Measurements from ENCODE around the gene TMEM231.
"Not testable (repeated sequence)": the region's sequence is repeated elsewhere in the genome, so short reads cannot be mapped to it uniquely, and the experiment has no call there.

TMEM231 gene

DNA sequence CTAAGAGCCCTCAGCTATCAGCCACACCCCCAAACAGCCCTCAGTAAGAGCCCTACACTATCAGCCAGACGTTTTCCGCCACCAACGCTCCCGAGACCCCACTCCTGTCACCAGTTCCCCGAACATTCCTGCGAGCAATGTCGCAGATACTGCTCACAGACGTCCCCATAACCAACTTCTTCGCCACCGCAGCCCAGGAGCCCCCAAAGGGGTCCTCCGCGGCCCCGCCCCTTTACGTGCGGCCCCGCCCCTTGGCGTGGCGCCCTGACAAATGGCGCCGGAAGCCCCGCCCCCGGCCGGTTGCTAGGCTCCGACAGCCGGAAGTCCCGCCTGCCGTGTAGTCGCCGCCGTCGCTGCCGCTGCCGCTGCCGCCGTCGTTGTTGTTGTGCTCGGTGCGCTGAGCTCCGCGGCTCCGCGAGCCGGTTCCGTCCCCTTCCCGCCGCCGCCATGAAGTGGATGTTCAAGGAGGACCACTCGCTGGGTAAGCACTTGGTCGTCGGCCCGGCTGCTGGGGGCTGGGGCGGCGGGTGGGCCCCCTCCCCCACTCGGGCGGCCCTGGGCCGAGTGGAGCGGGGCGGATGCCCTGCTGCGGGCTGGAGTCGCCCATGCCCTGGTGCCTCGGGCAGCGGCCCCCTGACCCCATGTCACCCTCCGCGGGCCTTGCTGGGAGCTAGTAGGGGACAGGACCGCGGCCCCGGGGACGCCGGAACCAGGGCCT, 10.1 kb upstream of the TMEM231 start, which contains the start of gene GABARAPL2:
GABARAPL2 (plus strand) TSS at position 340 of the 718 bp plus-strand sequence; CDS start at position 448, 108 bp downstream.
- peak; percentile 14 for DNase-seq

DNA sequence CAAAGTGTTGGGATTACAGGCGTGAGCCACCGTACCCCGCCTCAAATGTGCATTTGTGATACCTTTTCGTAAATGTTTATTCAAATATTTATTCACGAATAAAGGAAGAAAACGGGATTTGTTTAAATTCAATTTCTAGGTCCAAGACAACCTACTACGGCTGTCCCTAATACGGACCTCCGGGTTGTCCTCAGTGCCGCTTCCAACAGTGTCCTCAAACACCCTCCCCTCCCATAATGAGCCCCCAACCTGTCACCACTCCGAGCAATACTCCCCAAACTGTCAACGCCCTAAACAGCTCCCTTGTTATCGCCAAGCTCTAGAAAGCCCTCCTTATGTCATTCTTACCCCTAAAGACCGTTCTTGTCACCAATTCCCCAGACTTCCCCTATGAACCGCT, 9.6 kb upstream of the TMEM231 start:
- no peak for DNase-seq

DNA sequence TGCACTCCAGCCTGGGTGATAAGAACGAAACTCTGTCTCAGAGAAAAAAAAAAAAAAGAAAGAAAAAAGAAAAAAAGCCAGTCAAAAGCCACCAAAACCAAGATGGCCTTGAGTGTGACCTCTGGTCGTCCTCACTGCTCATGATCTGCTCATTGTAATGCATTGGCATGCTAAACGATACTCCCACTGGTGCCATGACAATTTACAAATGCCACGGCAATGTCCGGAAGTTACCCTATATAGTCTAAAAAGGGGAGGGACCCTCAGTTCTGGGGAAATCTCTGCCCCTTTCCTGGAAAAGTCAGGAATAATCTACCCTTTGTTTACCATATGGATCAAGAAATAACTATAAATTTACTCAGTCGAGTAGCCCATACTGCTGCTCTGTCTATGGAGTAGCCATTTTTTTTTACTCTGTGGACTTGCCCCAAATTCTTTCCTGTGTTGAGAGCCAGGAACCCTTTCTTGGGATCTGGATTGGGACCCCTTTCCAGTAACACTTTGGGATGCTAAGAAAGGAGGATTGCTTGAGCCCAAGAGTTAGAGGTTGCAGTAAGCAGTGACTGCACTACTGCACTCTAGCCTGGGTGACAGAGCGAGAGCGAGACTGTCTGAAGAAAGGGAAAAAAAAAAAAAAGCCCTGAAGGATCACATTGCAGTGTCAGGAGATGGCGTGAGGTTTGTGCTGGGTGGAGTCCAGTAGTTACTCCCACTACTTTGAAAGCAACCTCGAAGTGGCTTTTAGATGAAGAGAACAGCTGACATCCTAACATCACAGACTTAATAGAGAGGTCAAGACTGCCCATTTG, 3.7 kb upstream of the TMEM231 start:
- DNase-seq = no peak

DNA sequence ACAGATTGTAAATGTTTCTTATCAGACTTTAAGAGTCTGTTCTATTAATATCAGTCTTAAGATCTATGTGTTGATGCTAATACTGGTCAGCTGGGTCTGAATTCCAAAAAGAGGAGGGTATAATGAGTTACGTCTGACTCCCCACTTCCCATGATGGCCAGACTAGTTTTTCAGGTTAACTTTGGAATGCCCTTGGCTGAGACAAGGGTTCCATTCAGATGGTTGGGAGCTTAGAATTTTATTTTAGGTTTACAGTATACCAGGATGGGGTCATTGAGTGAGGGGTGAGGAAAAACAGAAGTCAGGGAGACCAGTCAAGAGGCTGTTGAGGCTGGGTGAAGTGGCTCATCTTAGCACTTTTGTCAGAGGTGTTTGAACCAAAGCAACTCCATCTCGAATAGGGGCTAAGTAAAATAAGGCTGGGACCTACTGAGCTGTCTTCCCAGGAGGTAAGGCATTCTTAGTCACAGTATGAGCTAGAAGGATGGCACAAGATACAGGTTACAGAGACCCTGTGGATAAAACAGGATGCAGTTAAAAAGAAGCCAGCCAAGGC, 2.9 kb upstream of the TMEM231 start:
- no peak for DNase-seq

DNA sequence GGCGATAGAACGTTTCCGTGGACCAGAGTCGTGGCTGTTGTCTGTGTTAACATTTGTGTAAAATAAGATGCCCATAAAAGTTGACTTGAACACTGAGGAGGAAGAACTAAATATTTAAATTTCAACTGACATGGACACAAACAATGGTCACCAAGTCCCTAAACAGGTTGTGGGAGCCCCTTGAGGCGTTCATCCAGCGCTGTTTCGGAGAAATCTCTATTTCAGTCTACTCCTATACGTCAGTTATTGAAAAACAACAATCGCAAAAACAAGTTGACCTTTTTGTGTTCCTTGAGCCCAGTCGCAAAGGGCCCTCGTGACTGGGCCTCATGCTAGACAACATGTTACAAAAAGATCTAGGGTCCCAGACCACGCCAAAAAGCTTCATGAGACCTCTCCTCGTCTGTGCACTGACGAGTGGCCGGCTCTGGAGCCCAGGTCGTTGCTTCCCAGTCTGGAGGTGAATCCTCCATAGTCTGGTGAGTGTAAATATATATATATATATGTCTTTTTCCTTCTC, 439 bp upstream of the TMEM231 start:
- no peak for DNase-seq

DNA sequence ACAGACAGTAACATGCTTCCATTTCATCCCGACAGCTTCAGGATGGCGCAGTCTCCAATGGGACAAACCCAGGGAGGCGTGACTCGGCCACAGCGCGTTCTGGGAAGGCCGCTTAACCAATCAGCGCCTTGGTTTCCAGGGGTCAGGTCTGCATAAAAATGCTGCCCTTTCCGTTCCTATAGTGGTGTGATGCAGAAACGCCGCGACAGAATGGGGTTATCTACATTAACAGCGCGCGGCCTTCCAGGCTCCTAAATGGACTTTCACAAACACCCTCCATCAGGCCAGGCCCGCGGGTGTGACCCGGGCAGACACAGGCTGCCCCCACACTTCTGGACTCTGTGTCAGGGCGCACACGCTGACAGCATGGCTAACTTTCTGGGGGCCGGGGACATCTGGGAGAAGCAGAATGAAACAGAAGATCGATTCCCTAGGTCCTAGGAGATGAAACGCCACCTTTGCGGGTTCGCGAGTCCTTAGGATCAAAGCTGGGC, 792 bp downstream of the TMEM231 start:
- DNase-seq = peak; percentile 11

DNA sequence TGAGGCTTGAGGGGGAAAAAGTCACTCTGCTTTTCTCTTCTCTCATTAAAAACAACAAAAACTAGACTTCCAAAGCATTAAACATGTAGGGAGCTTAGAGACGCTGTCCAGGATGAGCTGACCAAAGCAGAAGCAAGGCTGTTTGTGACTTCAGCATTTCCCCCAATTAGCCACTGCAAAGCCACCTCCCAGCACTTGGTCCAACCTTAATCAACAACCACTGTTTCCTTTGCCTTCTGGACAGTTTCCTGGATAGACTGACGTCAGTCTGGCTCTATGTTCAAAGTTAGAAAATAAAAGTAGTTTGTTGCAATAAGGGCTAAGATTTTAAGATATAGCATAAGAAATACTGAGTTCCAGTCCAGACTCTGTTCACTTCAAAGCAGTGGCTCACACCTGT, 3.1 kb downstream of the TMEM231 start:
- no peak for DNase-seq

DNA sequence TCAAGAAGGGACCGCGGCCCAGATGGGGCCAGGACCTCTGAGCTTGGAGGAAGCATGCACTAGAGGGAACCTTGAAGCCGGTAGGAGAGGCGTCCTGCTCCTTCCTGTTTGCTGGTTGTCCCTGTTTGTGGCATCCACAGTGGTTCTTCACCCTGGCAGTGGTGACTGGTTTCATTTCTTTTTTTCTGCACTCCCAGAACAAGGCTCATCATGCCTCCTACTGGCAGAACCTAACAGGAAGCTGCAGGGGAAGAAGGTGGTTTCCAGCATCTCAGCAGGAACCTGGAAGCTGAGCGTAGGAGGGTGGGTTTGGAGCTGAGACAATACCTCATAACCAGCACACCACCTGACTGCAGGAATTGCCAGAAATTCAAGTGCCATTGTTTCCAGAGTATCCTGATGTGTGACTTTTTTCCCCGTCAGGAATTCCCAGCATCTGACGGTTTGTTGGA, 5.8 kb downstream of the TMEM231 start:
- no peak for DNase-seq

DNA sequence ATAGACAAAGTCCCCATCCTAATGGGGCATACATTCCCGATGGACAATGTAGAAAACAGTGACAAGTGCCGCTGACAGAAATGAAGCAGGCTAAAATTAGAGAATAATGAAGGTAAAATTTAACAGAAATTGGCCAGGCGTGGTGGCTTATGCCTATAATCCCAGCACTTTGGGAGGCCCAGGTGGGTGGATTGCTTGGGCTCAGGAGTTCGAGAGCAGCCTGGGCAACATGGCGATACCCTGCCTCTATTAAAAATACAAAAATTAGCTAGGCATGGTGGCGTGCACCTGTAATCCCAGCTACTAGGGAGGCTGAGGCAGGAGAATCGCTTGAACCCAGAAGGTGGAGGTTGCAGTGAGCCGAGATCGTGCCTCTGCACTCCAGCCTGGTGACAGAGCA, 7.6 kb downstream of the TMEM231 start:
- not testable (repeated sequence) for DNase-seq

DNA sequence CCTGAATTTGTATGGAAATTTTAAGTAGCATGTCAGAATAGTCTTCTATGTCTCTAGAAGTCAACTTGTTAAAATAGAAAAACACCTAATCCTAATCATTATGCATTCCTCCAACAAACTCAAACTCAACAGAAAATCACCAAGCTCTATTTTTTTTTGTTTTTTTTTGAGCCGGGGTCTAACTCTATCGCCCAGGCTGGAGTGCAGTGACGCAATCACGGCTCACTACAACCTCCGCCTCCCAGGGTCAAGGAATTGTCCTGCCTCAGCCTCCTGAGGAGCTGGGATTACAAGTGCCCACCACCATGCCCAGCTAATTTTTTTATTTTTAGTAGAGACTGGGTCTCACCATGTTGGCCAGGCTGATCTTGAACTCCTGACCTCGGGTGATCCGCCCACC, 9.8 kb downstream of the TMEM231 start:
- no peak for DNase-seq

DNA sequence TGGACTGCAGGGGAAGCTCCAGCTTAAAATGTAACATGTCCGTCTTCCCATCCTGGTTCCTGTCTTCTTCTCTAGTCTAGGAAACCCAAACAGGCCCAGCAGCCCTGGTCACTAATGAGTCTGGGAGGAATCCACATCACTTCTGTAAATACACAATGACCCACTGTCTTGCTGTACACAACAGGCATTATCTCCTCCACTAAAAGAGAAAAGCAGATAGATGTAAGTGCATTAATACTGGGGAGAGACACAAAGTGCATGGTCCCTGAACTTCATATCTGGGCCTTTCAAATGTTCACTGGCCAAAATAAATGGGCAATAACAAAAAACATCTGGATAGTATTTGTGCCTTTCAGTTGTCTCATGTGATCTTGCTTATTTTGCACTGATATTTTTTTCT, 10.2 kb downstream of the TMEM231 start:
- DNase-seq = not testable (repeated sequence)

DNA sequence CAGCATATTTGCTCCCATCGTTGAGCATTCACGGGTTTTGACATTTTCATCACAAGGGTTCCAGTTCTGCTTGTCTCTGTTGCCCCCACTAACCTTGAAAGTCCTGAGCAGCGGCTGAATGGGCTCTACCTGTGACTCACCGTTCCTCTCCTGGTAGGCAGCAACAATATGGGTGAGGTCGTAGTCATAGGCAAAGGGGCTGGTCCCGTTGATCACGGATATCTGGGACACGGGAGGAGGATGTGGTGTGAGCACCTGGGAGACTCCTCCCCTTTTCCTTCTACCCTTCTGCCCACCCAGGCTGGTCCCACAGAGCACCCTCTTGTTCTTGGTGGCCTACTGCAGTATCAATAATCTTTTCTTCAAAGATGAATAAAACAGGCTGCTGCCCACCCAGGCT, 13.6 kb downstream of the TMEM231 start:
- DNase-seq = not testable (repeated sequence)

DNA sequence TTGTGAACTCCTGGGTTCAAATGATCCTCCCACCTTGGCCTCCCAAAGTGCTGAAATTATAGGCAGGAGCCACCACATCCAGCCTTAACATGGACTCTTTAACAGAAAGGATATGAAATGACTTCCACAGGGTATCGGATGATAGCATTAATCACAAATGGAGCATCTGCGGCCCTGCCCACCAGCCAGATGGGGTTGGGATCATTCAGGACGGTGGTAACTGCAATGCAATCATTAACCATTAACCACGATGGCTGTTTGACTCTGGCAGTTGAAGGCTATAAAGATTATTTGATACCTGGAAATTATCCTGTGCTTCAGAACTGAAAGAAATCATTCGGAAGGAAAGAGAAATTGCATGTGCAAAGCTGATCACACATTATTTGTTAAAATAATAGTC, 14.8 kb downstream of the TMEM231 start:
- DNase-seq = no peak

DNA sequence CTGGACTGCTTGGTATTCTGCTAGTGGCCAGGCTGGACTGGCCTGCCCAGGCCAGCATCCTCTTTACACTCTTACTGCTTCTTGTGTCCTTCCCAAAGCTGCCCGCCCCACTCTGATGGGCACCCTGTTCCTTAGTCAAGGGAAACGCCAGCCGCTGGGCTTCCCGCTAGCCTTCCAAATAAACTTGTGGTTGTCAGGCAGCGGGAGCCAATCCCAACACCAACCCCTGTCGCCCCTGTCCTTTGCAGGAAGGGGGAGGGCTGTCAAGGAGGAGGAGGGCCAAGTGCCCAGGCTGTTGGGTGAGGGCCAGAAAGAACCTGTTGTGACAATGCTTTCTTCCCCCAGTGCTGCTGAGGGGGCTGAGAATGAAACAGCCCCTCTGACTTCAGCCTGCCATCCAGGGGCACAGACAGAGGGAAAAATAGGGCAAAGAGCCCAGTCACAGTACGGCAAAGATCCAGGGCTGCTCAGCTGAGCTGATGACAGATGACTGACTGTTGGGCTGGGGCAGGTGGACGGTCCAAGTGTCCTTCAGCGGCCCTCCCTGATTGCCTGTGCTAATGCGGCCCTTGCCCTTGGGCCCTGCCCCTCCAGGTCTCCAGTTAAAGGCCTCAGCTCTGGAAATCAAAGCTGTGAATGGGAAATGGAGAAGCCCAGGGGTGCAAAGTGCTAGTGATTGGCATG, 17.0 kb downstream of the TMEM231 start:
- DNase-seq = not testable (repeated sequence)

DNA sequence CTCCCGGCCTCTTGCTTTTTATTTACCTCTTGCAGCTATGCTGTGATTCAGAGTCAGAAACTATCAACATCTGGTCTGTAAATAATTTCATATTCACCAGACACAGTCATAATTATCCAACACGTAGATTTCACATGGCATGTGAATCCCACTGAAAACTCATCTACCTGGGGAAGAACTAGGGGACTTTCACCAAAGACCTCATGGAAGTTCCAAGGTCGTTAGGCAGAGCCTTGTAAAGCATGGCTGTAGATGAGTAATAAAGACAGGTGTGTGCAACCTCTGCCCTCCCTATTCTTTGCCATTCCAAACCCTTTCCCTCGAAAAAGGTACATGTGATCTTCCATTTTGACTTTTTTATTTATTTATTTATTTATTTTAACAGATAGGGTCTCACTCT, 18.3 kb downstream of the TMEM231 start:
- no peak for DNase-seq

DNA sequence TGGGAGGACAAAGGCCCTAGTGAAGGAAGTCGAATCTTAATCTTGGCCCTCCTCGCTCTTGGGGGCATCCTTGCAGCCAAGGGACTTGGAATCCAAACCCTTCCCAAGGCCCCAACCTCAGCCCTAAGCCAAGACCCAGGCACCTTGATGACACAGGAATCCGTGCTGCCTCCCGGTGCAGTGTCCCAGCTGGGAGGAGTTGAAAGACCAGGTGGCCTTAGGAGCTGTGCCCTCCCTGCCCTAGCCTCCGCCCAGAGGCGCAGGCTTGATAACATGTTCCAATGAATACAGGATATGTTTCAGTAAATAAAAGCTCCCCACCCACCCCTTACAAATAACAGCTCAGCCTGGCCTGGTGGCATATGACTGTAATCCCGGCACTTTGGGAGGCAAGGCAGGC, 20.2 kb downstream of the TMEM231 start, which contains the start of gene CHST5:
CHST5 (minus strand) TSS at position 208 of the 400 bp plus-strand sequence. CDS start 5,724 bp downstream, outside the sequence.
- no peak for DNase-seq

DNA sequence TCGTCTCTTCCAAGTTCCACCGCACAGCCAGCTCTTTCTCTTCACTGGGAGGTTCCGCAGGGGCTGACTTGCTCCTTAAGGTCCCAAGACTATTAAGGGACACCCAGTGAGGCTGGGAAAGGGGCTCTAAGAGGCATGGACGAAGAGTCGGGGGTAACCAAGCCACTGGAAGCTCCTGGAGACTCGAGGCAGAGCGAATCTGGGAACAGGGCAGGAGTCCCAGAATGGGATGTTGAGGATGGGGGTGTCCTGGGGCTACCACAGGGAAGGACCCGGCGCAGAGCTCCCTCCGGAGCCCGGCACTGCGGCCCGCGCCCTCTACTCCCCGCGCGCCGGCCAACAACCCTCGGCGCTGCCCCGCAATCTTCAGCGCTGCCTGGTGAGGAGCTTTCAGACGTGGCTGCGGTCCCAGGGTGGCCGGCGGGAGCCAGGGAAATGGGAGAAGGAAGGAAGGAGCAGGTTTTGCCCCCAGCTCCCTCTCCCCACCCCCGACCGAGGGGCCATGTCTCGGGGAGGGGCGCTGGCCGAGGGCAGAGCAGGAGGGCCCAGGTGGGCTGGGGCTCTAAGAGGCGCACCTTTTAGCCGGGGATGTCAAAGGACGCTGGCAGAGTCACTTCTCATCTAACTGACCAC, 20.7 kb downstream of the TMEM231 start:
- no peak for DNase-seq

DNA sequence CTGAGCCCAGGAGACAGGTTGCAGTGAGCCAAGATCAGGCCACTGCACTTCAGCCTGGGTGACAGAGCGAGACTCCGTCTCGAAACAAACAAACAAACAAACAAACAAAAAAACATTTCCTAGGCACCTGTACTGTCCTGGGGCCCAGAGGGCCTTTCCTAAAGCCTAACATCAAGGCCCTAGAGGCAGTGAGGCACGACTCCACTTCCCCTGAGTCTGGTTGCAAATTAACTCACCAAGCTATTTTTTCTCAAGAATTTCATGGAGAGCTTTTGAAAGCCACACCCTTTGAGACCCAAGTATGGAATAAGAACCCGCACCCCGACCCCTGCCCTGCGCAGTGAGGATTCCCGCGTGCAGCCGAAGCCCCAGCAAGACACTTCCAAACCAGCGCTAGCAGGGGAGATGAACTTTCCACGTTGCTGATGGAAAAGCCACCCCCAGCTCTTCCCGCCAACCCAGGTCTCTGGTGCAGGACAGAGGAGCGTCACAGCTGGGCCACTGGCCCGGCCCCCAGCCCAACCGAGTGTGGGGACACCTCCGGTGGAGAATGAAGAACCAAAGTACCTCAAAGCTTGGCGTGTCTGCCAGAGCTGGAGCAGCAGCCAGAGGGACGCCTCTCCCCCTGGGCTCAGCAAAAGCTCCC, 21.4 kb downstream of the TMEM231 start:
- DNase-seq = no peak

DNA sequence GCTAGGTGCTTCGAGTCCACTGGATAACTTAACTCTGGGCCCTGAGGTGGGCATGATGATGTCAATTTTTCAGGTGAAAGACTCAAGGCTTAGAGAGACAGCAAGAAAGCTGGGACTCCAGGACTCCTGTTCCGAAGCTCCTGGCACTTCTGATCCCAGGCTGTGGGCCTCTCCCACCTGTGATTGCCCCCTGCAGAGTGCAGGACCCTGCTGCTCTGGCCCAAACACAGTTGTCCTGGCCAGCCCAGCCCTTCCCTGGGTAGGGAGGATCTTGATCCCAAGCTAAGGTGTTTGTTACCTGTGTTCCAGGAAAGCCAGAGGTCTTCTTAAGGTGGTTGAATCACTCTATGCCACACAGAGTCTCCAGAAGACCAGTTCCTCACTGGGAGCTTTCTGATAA, 23.3 kb downstream of the TMEM231 start:
- DNase-seq = no peak

DNA sequence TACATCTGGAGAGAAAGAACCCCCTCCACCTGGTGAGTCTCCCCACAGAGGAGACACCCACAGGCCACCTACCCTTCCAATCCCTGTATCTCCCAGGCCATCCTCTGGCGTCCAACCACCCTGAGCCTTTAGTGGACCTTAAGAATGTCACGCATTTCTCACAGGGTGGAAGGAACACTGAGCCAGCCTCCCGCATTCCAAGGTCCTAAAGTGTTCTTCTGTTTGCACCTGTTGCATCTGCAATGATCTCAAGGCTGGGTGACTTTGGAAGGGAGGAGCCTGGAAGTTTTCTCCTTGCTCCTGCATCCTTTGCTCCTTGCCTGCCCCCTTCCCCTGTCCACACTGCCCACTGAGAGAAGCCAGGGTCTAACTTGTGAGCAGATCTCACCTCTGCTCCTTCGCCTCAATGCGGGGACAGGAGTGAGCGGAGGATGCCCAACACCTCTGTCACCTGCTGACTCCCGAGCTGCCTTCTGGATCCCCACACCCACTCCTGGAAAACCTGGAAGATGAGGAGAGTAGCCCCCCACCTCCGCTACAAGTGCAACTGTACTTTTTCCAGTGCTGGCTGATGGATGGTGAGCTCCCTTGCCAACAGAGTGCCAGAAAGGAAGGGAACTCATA, 23.8 kb downstream of the TMEM231 start:
- DNase-seq = no peak

DNA sequence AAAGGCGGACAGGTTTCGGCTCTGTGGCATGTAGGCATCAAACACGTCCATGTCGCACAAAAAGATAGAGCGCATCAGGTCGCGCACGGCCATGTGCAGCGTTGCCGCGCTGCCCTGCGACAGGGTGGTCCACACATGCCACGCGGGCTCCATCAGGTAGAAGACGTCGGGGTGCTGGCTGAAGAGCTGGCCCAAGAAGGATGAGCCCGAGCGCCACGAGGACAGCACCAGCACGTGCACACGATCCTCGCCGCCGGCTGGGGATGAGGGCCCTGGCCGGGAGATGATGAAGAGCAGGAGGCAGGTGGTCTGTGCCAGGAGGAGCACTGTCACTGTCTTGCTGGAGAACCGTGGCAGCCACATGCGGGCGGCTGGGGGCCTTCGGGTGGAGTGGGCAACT, 26.1 kb downstream of the TMEM231 start:
- no peak for DNase-seq
